Activated T-cell treated with anti-CD3 and anti-CD28 coated beads, Interleukin-2, amount 50 U/mL, for 24 hours (primary cell): ENCODE data around the gene CDHR2.

ENCODE experiments used
- DNase-seq: peaks from one replicate; pipeline ENCODE4 v3.0.0-alpha.2; 2020
- H3K27ac Mint-ChIP-seq: 2 replicates; pipeline ENCODE4 v1.8.0; 2020; ENCODE audit warnings: mild to moderate bottlenecking, mixed read lengths
- H3K27me3 Mint-ChIP-seq: 2 replicates; pipeline ENCODE4 v1.8.0; 2020; ENCODE audit warnings: mixed read lengths
- H3K36me3 Mint-ChIP-seq: 2 replicates; pipeline ENCODE4 v1.8.0; 2020; ENCODE audit warnings: low read depth, mixed read lengths
- H3K4me1 Mint-ChIP-seq: 2 replicates; pipeline ENCODE4 v1.8.0; 2020; ENCODE audit warnings: low read depth, mixed read lengths
- H3K4me3 Mint-ChIP-seq: 2 replicates; pipeline ENCODE4 v1.8.0; 2020; ENCODE audit warnings: mild to moderate bottlenecking, moderate library complexity, mixed read lengths
- H3K9me3 Mint-ChIP-seq: 2 replicates; pipeline ENCODE4 v1.8.0; 2020; ENCODE audit warnings: mixed read lengths

The CDHR2 gene

GRCh38 chr5:176628406-176629228 is 79.5 kb downstream of the CDHR2 start:
- H3K4me1 Mint-ChIP-seq, result peaks cover 14% of the 10 kb centered on the region
- H3K4me3 Mint-ChIP-seq, result no peak overlapping the region
- H3K27me3 Mint-ChIP-seq, result peaks cover 82% of the 10 kb centered on the region
- no peak for DNase-seq
- H3K36me3 Mint-ChIP-seq, result no peaks in the 10 kb centered on the region
- no peaks in the 10 kb centered on the region for H3K9me3 Mint-ChIP-seq
- no peak overlapping the region for H3K27ac Mint-ChIP-seq

- H3K27me3 Mint-ChIP-seq, result peaks cover 83% of the 10 kb centered on the region
- H3K9me3 Mint-ChIP-seq, result no peaks in the 10 kb centered on the region
- no peak overlapping the region for H3K4me3 Mint-ChIP-seq
- peaks cover 16% of the 10 kb centered on the region for H3K4me1 Mint-ChIP-seq
- no peaks in the 10 kb centered on the region for H3K36me3 Mint-ChIP-seq
- H3K27ac Mint-ChIP-seq, result no peak overlapping the region
- DNase-seq, result no peak
Measured at GRCh38 chr5:176629317-176629852, 80.2 kb downstream of the CDHR2 start.

GRCh38 chr5:176629853-176630680 is 80.9 kb downstream of the CDHR2 start, which contains the start of the genes EIF4E1B and SNCB:
Gene EIF4E1B (plus strand): TSS chr5:176630675. CDS start chr5:176642788, 12,113 bp downstream.
Gene SNCB (minus strand): TSS chr5:176630534. CDS start chr5:176629654, 880 bp downstream.
- Mint-ChIP-seq H3K27ac (no peak within 1 kb of the TSS), H3K36me3 (no peaks in the 10 kb centered on the region), H3K4me1 (peaks cover 16% of the 10 kb centered on the region), H3K4me3 (peak within 1 kb of the TSS; percentile 54), H3K9me3 (no peaks in the 10 kb centered on the region), H3K27me3 (peaks cover 85% of the 10 kb centered on the region)
- DNase-seq, result peak; percentile 78

GRCh38 chr5:176630681-176631222 is 81.6 kb downstream of the CDHR2 start:
- Mint-ChIP-seq H3K4me3 (peak overlapping the region; percentile 54), H3K36me3 (no peaks in the 10 kb centered on the region), H3K27ac (no peak overlapping the region), H3K27me3 (peaks cover 86% of the 10 kb centered on the region), H3K9me3 (no peaks in the 10 kb centered on the region), H3K4me1 (peaks cover 16% of the 10 kb centered on the region)
- DNase-seq, result no peak

- Mint-ChIP-seq H3K36me3 (no peaks in the 10 kb centered on the region), H3K27me3 (peaks cover 86% of the 10 kb centered on the region), H3K4me3 (no peak overlapping the region), H3K27ac (no peak overlapping the region), H3K9me3 (no peaks in the 10 kb centered on the region), H3K4me1 (peaks cover 16% of the 10 kb centered on the region)
- DNase-seq, result no peak
Measured at GRCh38 chr5:176631383-176632200, 82.5 kb downstream of the CDHR2 start.

GRCh38 chr5:176632745-176633144 is 83.6 kb downstream of the CDHR2 start:
- no peaks in the 10 kb centered on the region for H3K36me3 Mint-ChIP-seq
- H3K27ac Mint-ChIP-seq, result no peak overlapping the region
- no peaks in the 10 kb centered on the region for H3K9me3 Mint-ChIP-seq
- no peak for DNase-seq
- H3K27me3 Mint-ChIP-seq, result peaks cover 75% of the 10 kb centered on the region
- no peak overlapping the region for H3K4me3 Mint-ChIP-seq
- peaks cover 16% of the 10 kb centered on the region for H3K4me1 Mint-ChIP-seq

- Mint-ChIP-seq H3K27ac (no peak overlapping the region), H3K27me3 (peaks cover 66% of the 10 kb centered on the region), H3K4me3 (no peak overlapping the region), H3K9me3 (no peaks in the 10 kb centered on the region), H3K4me1 (peaks cover 16% of the 10 kb centered on the region), H3K36me3 (no peaks in the 10 kb centered on the region)
- DNase-seq, result no peak
Measured at GRCh38 chr5:176633598-176633997, 84.5 kb downstream of the CDHR2 start.

- no peak overlapping the region for H3K4me3 Mint-ChIP-seq
- H3K9me3 Mint-ChIP-seq, result no peaks in the 10 kb centered on the region
- no peak overlapping the region for H3K27ac Mint-ChIP-seq
- H3K36me3 Mint-ChIP-seq, result no peaks in the 10 kb centered on the region
- DNase-seq, result no peak
- H3K27me3 Mint-ChIP-seq, result peaks cover 42% of the 10 kb centered on the region
- H3K4me1 Mint-ChIP-seq, result peaks cover 6% of the 10 kb centered on the region
Measured at GRCh38 chr5:176636426-176636825, 87.3 kb downstream of the CDHR2 start.

GRCh38 chr5:176637556-176637955 is 88.4 kb downstream of the CDHR2 start:
- H3K27ac Mint-ChIP-seq, result no peak overlapping the region
- H3K27me3 Mint-ChIP-seq, result peaks cover 33% of the 10 kb centered on the region
- H3K9me3 Mint-ChIP-seq, result no peaks in the 10 kb centered on the region
- H3K36me3 Mint-ChIP-seq, result no peaks in the 10 kb centered on the region
- no peak for DNase-seq
- peaks cover 6% of the 10 kb centered on the region for H3K4me1 Mint-ChIP-seq
- no peak overlapping the region for H3K4me3 Mint-ChIP-seq

- Mint-ChIP-seq H3K4me3 (no peak overlapping the region), H3K4me1 (peaks cover 6% of the 10 kb centered on the region), H3K27me3 (peaks cover 26% of the 10 kb centered on the region), H3K36me3 (no peaks in the 10 kb centered on the region), H3K9me3 (no peaks in the 10 kb centered on the region), H3K27ac (no peak overlapping the region)
- no peak for DNase-seq
Measured at GRCh38 chr5:176638437-176638836, 89.3 kb downstream of the CDHR2 start.

- Mint-ChIP-seq H3K9me3 (no peaks in the 10 kb centered on the region), H3K4me3 (no peak overlapping the region), H3K36me3 (no peaks in the 10 kb centered on the region), H3K27me3 (peaks cover 18% of the 10 kb centered on the region), H3K4me1 (peaks cover 4% of the 10 kb centered on the region), H3K27ac (no peak overlapping the region)
- no peak for DNase-seq
Measured at GRCh38 chr5:176639208-176639607, 90.1 kb downstream of the CDHR2 start.

GRCh38 chr5:176639981-176640380 is 90.8 kb downstream of the CDHR2 start:
- DNase-seq, result no peak
- Mint-ChIP-seq H3K27me3 (peaks cover 13% of the 10 kb centered on the region), H3K4me1 (peaks cover 4% of the 10 kb centered on the region), H3K4me3 (no peak overlapping the region), H3K9me3 (no peaks in the 10 kb centered on the region), H3K27ac (no peak overlapping the region), H3K36me3 (no peaks in the 10 kb centered on the region)

GRCh38 chr5:176640616-176641015 is 91.5 kb downstream of the CDHR2 start:
- no peak for DNase-seq
- Mint-ChIP-seq H3K36me3 (no peaks in the 10 kb centered on the region), H3K4me3 (no peak overlapping the region), H3K27ac (no peak overlapping the region), H3K27me3 (peaks cover 7% of the 10 kb centered on the region), H3K4me1 (peaks cover 4% of the 10 kb centered on the region), H3K9me3 (no peaks in the 10 kb centered on the region)
